PC-9 (cell line): ENCODE measurements around the gene MKNK2. TPM values are rescaled to one million over a fixed set of nuclear protein-coding genes. Genes with fewer than 3 reads are reported as not detected.
A peak's percentile ranks its signal among the peaks of the same experiment; 100 is the strongest.

ENCODE experiments used
- BruUV-seq: library from RNA; stranded (reverse); fragments of 400-500 nt; replicated peaks from 2 replicates; lab custom pipeline; 2021; lab: Mats Ljungman, UMichigan
- CTCF ChIA-PET: fragments of 300-600 bp; sonication (Branson Sonifier 250); formaldehyde crosslinking; loops from one replicate; lab custom pipeline; 2022; ENCODE audit warnings: antibody characterized with exemption; lab: Charles Lee
- POLR2A ChIA-PET: fragments of 300-600 bp; sonication (Branson Sonifier 250); formaldehyde crosslinking; loops from one replicate; lab custom pipeline; 2022; ENCODE audit warnings: antibody characterized with exemption; ENCODE audit not compliant: unreplicated experiment; lab: Charles Lee
- DNase-seq, 2 experiments: peaks; one replicate each; pipeline versions ENCODE4 v3.0.0 to v3.0.0-alpha.2; 2015 to 2022; ENCODE audit warnings: mixed read lengths in 1 of 2
- H2AFZ ChIP-seq: fragments of 200-600 bp; sonication (generic); 2 replicates; pipeline ENCODE4 v1.8.1; 2017; ENCODE audit warnings: antibody characterized with exemption
- H3F3A ChIP-seq: fragments of 200-600 bp; sonication (generic); 2 replicates; pipeline ENCODE4 v1.8.1; 2017; ENCODE audit warnings: antibody characterized with exemption, mild to moderate bottlenecking, low read depth; ENCODE audit not compliant: insufficient read depth
- H3K27ac ChIP-seq: fragments of 200-600 bp; sonication (generic); 2 replicates; pipeline ENCODE4 v1.6.1; 2016; ENCODE audit warnings: mixed run types
- H3K27me3 ChIP-seq: fragments of 200-600 bp; sonication (generic); 2 replicates; pipeline ENCODE4 v1.6.1; 2016; ENCODE audit warnings: low read depth, mixed run types; ENCODE audit not compliant: insufficient read depth
- H3K36me3 ChIP-seq: fragments of 200-600 bp; sonication (generic); 2 replicates; pipeline ENCODE4 v1.6.1; 2016; ENCODE audit warnings: low read depth, mixed run types
- H3K4me1 ChIP-seq: fragments of 200-600 bp; sonication (generic); replicated peaks from 2 replicates; pipeline ENCODE4 v1.6.1; 2016; ENCODE audit warnings: mixed run types; ENCODE audit not compliant: insufficient read depth
- H3K4me2 ChIP-seq: fragments of 200-600 bp; sonication (generic); 2 replicates; pipeline ENCODE4 v1.6.1; 2017; ENCODE audit warnings: mixed run types
- H3K4me3 ChIP-seq: fragments of 200-600 bp; sonication (generic); 2 replicates; pipeline ENCODE4 v1.6.1; 2016; ENCODE audit warnings: mixed run types
- H3K79me2 ChIP-seq: fragments of 200-600 bp; sonication (generic); 2 replicates; pipeline ENCODE4 v1.6.1; 2017; ENCODE audit warnings: low read depth, mixed run types
- H3K9me2 ChIP-seq: fragments of 200-600 bp; sonication (generic); 2 replicates; pipeline ENCODE4 v1.8.1; 2017; ENCODE audit warnings: mild to moderate bottlenecking; ENCODE audit not compliant: insufficient read depth
- H3K9me3 ChIP-seq: fragments of 200-600 bp; sonication (generic); 2 replicates; pipeline ENCODE4 v1.8.1; 2016; ENCODE audit warnings: low read depth; ENCODE audit not compliant: insufficient read depth
- H4K20me1 ChIP-seq: fragments of 200-600 bp; sonication (generic); 2 replicates; pipeline ENCODE4 v1.8.1; 2017; ENCODE audit not compliant: insufficient read depth
- CTCF ChIP-seq: fragments of 200-600 bp; sonication (generic); conservative IDR thresholded peaks from 2 replicates; pipeline ENCODE4 v1.6.1; 2017; ENCODE audit warnings: mixed run types, antibody characterized with exemption, mild to moderate bottlenecking, moderate library complexity
- EZH2 ChIP-seq: fragments of 200-600 bp; sonication (generic); IDR thresholded peaks from 2 replicates; pipeline ENCODE4 v1.8.0; 2017; ENCODE audit warnings: antibody characterized with exemption, low read depth
- intact Hi-C: fragments of 100-400 bp; cut with micrococcal nuclease; formaldehyde crosslinking; loops from one replicate; pipeline ENCODE4 v1.10.0; 2022; ENCODE audit not compliant: unreplicated experiment
- total RNA-seq: library from RNA; stranded (reverse); gene quantifications from 2 replicates; pipeline ENCODE4 v1.2.3, GENCODE V29; 2021

Gene MKNK2
- total RNA-seq, 1 experiment from 2014 or later, result 132 TPM

DNA sequence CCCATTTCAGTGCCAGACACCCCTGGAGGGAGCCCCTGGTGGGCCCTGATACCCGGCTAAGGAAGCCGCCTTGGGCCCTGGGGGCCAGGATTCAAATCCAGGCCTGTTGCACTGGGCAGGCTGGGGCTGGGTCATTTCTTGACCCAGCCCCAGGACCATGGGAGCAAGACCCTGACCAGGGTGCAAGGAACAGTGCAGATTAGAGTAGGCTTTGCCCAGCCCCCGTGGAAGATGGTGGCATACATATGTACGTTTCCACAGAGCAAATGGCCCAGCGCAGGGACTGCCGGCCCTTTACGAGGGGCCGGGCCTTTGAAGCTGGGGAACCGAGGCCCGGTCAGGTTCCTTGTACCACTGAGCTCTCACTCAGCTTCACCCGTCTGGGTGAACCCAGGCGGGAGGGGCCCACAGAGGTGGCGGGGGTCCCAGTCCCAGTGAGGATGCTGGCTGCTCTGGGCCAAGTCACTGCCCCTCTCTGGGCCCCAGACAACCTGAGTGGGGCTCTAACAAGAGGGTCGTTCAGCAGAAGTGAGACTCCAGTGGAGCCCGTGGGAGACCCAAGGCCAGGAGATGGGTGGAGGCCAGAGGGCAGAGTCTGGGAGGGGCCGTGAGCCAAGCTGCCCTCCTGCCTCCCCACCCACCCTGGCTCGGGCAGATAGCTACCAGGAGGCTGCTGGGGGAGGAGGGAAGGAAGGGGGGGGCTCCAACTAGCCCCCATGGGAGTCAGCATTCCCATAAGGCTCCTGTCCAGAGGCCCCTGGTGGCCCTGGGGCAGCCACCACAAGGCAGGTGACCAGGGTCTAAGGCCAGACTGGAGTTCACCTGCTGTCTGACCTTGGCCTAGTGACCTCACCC is 2.7 kb downstream of the MKNK2 start:
- H3K9me3 ChIP-seq, result no peaks in the 10 kb centered on the region
- no peak overlapping the region; the same call in 1 of the 2 replicates for H3K4me3 ChIP-seq
- intact Hi-C loops, result no loop called here
- peaks cover 53% of the 10 kb centered on the region for H4K20me1 ChIP-seq
- H3K79me2 ChIP-seq, result peaks cover 46% of the 10 kb centered on the region
- H3K27ac ChIP-seq, result no peak overlapping the region
- H3K9me2 ChIP-seq, result no peaks in the 10 kb centered on the region
- H2AFZ ChIP-seq, result no peak overlapping the region
- DNase-seq, result no peak
- H3K4me1 ChIP-seq, result peaks cover 9% of the 10 kb centered on the region; the same call in 1 of the 2 replicates
- ChIA-PET POLR2A (no interaction called here), CTCF (no interaction called here)
- H3K27me3 ChIP-seq, result no peaks in the 10 kb centered on the region
- no TSS peak for BruUV-seq
- no peaks in the 10 kb centered on the region for H3F3A ChIP-seq
- peak overlapping the region; percentile 79 for H3K4me2 ChIP-seq
- no peaks in the 10 kb centered on the region for H3K36me3 ChIP-seq
- TF ChIP-seq CTCF, result no peak
- no peak for TF ChIP-seq EZH2

GRCh38 chr19:2047449-2048103 is 3.5 kb downstream of the MKNK2 start:
- Histone ChIP-seq H3K79me2 (peaks cover 46% of the 10 kb centered on the region), H3K4me3 (no peak overlapping the region), H3K36me3 (no peaks in the 10 kb centered on the region), H3K27me3 (no peaks in the 10 kb centered on the region), H3F3A (no peaks in the 10 kb centered on the region), H2AFZ (no peak overlapping the region), H3K9me2 (no peaks in the 10 kb centered on the region), H3K4me1 (peaks cover 9% of the 10 kb centered on the region; the same call in 1 of the 2 replicates), H3K27ac (no peak overlapping the region), H3K4me2 (peak overlapping the region; percentile 19), H4K20me1 (peaks cover 53% of the 10 kb centered on the region), H3K9me3 (no peaks in the 10 kb centered on the region)
- DNase-seq, result peak in 1 of 2 experiments; percentile 55
- ChIA-PET POLR2A (no interaction called here), CTCF (no interaction called here)
- BruUV-seq, result no TSS peak
- intact Hi-C loops, result no loop called here
- no peak for TF ChIP-seq EZH2
- TF ChIP-seq CTCF, result no peak

DNA sequence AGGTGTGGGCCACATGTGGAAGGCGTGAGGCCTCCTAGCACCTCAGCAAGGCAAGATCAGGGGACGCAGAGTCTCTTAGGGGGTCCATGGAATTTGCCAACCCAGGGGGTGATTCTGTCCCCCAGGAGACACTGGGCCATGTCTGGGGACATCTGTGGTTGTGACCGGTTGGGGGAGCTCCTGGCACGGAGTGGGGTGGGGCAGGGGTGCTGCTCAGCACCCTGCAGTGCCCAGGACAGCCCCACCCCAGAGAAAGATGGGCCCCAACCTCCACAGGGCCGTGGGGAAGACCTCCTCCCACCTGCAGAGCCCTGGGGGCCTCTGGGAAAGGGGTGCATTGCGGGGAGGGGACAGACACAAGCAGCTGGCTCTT is 4.0 kb downstream of the MKNK2 start:
- H2AFZ ChIP-seq, result no peak overlapping the region
- H3K9me2 ChIP-seq, result no peaks in the 10 kb centered on the region
- ChIA-PET CTCF (no interaction called here), POLR2A (no interaction called here)
- no peaks in the 10 kb centered on the region for H3K9me3 ChIP-seq
- peaks cover 9% of the 10 kb centered on the region; the same call in 1 of the 2 replicates for H3K4me1 ChIP-seq
- H3K36me3 ChIP-seq, result no peaks in the 10 kb centered on the region
- no peak for DNase-seq
- peaks cover 53% of the 10 kb centered on the region for H4K20me1 ChIP-seq
- no TSS peak for BruUV-seq
- H3K27me3 ChIP-seq, result no peaks in the 10 kb centered on the region
- no peak overlapping the region for H3K4me3 ChIP-seq
- H3K79me2 ChIP-seq, result peaks cover 46% of the 10 kb centered on the region
- no peak overlapping the region for H3K27ac ChIP-seq
- intact Hi-C loops, result no loop called here
- TF ChIP-seq CTCF, result no peak
- no peak for TF ChIP-seq EZH2
- H3F3A ChIP-seq, result no peaks in the 10 kb centered on the region
- H3K4me2 ChIP-seq, result 0 out of 2 replicates have a peak overlapping the region, but pooled peaks have one; percentile 19
